T-cell (primary cell): ENCODE data around the gene TTLL8. TPM values are rescaled to one million over a fixed set of nuclear protein-coding genes. Genes with fewer than 3 reads are reported as not detected.

ENCODE experiments used
- ATAC-seq, 4 experiments: fragments of 200-7000 bp in 3 of 4; fragments of 150-1000 bp in 1 of 4; cut with Tn5 transposase; replicated peaks in 1 of 4; 1 replicate in 3 of 4; 2 replicates in 1 of 4; pipeline ENCODE4 v1.10.0; 2021; ENCODE audit warnings: moderate library complexity in 3 of 4, mild to moderate bottlenecking in 2 of 4, moderate number of reproducible peaks in 1 of 4
- CTCF ChIA-PET, 2 donors: fragments of 300-600 bp; sonication (Branson Sonifier 250); formaldehyde crosslinking; loops; one replicate each; lab custom pipeline; 2022; ENCODE audit warnings: antibody characterized with exemption in 2 of 2; lab: Charles Lee
- POLR2A ChIA-PET, 2 donors: fragments of 300-600 bp; sonication (Branson Sonifier 250); formaldehyde crosslinking; loops; one replicate each; lab custom pipeline; 2022; ENCODE audit warnings: antibody characterized with exemption in 2 of 2; lab: Charles Lee
- DNase-seq, 35 experiments: peaks; one replicate each; pipeline versions ENCODE4 v3.0.0 to v3.0.0-alpha.2; 2013 to 2023
- H3K27ac ChIP-seq: one replicate; pipeline ENCODE4 v1.5.1; 2013; ENCODE audit warnings: low read length
- H3K27me3 ChIP-seq, 2 experiments: replicated peaks in 1 of 2; 1 replicate in 1 of 2; 2 replicates in 1 of 2; pipeline versions ENCODE4 v1.6.1 to v1.7.0; 2013; ENCODE audit warnings: low read length in 1 of 2, mixed read lengths in 1 of 2; ENCODE audit not compliant: control insufficient read depth in 2 of 2, insufficient read depth in 2 of 2; ENCODE audit errors: extremely low read depth in 1 of 2
- H3K36me3 ChIP-seq, 2 donors: 1 replicate in 1 of 2; 2 replicates in 1 of 2; pipeline versions ENCODE4 v1.6.1 to v1.7.0; 2013; ENCODE audit warnings: low read length in 1 of 2; ENCODE audit not compliant: control insufficient read depth in 2 of 2, insufficient read depth in 1 of 2; ENCODE audit errors: extremely low read depth in 1 of 2
- H3K4me1 ChIP-seq, 2 experiments: 1 replicate in 1 of 2; 2 replicates in 1 of 2; pipeline versions ENCODE4 v1.6.1 to v1.7.0; 2013; ENCODE audit warnings: low read length in 2 of 2, mixed read lengths in 1 of 2; ENCODE audit not compliant: insufficient read depth in 2 of 2, control insufficient read depth in 1 of 2; ENCODE audit errors: extremely low read depth in 1 of 2
- H3K4me3 ChIP-seq, 2 donors: 1 replicate in 1 of 2; 2 replicates in 1 of 2; pipeline versions ENCODE4 v1.5.1 to v1.7.0; 2013; ENCODE audit warnings: mild to moderate bottlenecking in 2 of 2, low read length in 1 of 2, moderate library complexity in 1 of 2; ENCODE audit not compliant: control insufficient read depth in 1 of 2; ENCODE audit errors: extremely low read depth in 1 of 2
- H3K9me3 ChIP-seq: 2 replicates; pipeline ENCODE4 v1.7.0; 2013
- H3K27ac Mint-ChIP-seq, 2 donors: one replicate each; pipeline ENCODE4 v1.8.0; 2020 to 2021; ENCODE audit warnings: mild to moderate bottlenecking in 2 of 2, mixed read lengths in 2 of 2
- H3K27me3 Mint-ChIP-seq, 2 donors: one replicate each; pipeline ENCODE4 v1.8.0; 2021 to 2022; ENCODE audit warnings: mixed read lengths in 2 of 2
- H3K36me3 Mint-ChIP-seq: one replicate; pipeline ENCODE4 v1.8.0; 2021; ENCODE audit warnings: mixed read lengths
- H3K4me1 Mint-ChIP-seq, 3 donors: one replicate each; pipeline ENCODE4 v1.8.0; 2020 to 2022; ENCODE audit warnings: mixed read lengths in 3 of 3, mild to moderate bottlenecking in 1 of 3
- H3K4me3 Mint-ChIP-seq, 3 donors: one replicate each; pipeline ENCODE4 v1.8.0; 2020 to 2022; ENCODE audit warnings: mild to moderate bottlenecking in 3 of 3, mixed read lengths in 3 of 3, moderate library complexity in 3 of 3
- H3K9me3 Mint-ChIP-seq, 3 donors: one replicate each; pipeline ENCODE4 v1.8.0; 2020 to 2022; ENCODE audit warnings: mixed read lengths in 3 of 3
- WGBS: methylation state at CpG from one replicate; pipeline ENCODE4 v1.1.5; 2013; ENCODE audit warnings: missing lambda C conversion rate; ENCODE audit not compliant: insufficient coverage; 5-methylcytosine and 5-hydroxymethylcytosine counted together
- total RNA-seq, 35 experiments: library from RNA in 6 of 35; stranded (reverse) in 6 of 35; fragments of 120-200 nt in 1 of 35; gene quantifications; one replicate each; pipeline versions ENCODE4 v1.2.1 to v1.2.4 and lab custom pipeline; 2013 to 2026

TTLL8 gene
- total RNA-seq, 5 donors from 2014 or later (not counting 1 experiment from before 2014, with no cell fraction given) = not detected

DNA sequence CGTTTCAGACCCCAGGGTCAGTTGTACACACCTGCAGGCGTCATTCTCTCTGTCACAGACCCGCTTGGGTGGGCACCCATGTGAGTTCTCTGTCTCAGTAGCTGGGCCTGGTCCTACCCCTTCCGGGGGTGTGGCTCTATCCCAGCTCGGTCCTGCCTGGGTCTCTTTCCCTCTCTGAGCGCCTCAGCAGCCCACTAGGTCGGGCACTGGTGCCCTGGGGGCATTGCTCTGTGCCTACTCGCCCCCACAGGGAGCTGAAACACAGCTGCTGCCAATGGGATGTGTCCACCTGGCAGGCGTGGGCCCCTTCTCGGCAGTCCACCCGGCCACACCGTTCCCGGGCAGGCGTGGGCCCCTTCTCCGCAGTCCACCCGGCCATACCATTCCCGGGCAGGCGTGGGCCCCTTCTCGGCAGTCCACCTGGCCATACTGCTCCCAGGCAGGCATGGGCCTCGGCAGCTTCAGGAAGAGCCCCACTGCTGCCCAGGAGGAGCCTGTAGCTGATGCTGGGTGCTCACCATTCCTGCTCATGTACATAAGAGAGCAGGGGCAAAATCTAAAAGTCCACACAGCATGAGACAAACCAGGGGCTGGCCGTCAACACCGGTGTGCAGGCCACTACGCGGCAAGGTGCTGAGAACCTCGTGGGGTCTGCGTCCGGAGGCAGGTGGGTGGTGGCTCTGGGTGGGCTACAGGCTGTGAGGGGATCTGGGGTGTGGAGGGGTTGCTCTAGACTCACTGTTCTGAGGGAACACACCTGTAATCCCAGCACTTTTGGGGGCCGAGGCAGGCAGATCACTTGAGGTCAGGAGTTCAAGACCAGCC lies 14.8 kb upstream of the TTLL8 start:
- Histone ChIP-seq H3K27me3 (peaks cover 0 to 16% of the 10 kb centered on the region in 2 experiments), H3K4me1 (no peaks in the 10 kb centered on the region), H3K9me3 (no peaks in the 10 kb centered on the region), H3K4me3 (no peak overlapping the region), H3K36me3 (no peaks in the 10 kb centered on the region), H3K27ac (no peak overlapping the region)
- H3K36me3 Mint-ChIP-seq = no peaks in the 10 kb centered on the region
- H3K27me3 Mint-ChIP-seq = peaks cover 0 to 3% of the 10 kb centered on the region in 2 donors
- no peak for DNase-seq
- 83% methylated on average over 27 of the region's 28 CpGs for WGBS
- no peaks in the 10 kb centered on the region for H3K9me3 Mint-ChIP-seq
- H3K27ac Mint-ChIP-seq = no peak overlapping the region
- ChIA-PET CTCF (no interaction called here), POLR2A (no interaction called here)
- ATAC-seq = no peak
- no peak overlapping the region for H3K4me3 Mint-ChIP-seq
- H3K4me1 Mint-ChIP-seq = no peaks in the 10 kb centered on the region

DNA sequence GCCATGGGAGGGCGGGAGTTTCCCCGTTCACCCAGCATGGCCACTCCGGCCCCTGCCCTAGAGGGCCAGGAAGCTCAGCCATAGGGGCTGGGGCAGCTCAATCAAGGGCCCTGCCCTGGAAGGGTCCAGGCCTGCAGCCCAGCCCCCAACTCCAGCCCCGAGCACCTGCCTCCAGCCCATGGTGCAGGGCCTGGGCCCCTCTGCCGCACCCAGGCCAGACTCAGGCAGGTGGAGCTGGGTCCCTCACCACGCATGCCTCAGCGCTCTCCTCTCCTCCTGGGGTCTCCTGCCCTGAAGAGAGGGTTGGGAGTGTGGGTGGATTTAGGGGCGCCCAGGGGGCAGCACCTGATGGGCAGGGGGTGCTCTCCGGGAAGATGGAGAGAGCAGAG lies 14.1 kb upstream of the TTLL8 start:
- no peak overlapping the region for H3K4me3 ChIP-seq
- H3K27ac ChIP-seq = no peak overlapping the region
- POLR2A ChIA-PET = no interaction called here
- H3K27ac Mint-ChIP-seq = no peak overlapping the region
- H3K9me3 Mint-ChIP-seq = no peaks in the 10 kb centered on the region
- ATAC-seq = no peak
- H3K4me1 ChIP-seq = no peaks in the 10 kb centered on the region
- peaks cover 0 to 3% of the 10 kb centered on the region in 2 donors for H3K27me3 Mint-ChIP-seq
- no peak for DNase-seq
- H3K4me1 Mint-ChIP-seq = no peaks in the 10 kb centered on the region
- H3K36me3 Mint-ChIP-seq = no peaks in the 10 kb centered on the region
- H3K9me3 ChIP-seq = no peaks in the 10 kb centered on the region
- no peak overlapping the region for H3K4me3 Mint-ChIP-seq
- H3K36me3 ChIP-seq = no peaks in the 10 kb centered on the region
- CTCF ChIA-PET = no interaction called here
- H3K27me3 ChIP-seq = peaks cover 0 to 16% of the 10 kb centered on the region in 2 experiments
- 79% methylated on average over 9 of the region's 9 CpGs for WGBS

DNA sequence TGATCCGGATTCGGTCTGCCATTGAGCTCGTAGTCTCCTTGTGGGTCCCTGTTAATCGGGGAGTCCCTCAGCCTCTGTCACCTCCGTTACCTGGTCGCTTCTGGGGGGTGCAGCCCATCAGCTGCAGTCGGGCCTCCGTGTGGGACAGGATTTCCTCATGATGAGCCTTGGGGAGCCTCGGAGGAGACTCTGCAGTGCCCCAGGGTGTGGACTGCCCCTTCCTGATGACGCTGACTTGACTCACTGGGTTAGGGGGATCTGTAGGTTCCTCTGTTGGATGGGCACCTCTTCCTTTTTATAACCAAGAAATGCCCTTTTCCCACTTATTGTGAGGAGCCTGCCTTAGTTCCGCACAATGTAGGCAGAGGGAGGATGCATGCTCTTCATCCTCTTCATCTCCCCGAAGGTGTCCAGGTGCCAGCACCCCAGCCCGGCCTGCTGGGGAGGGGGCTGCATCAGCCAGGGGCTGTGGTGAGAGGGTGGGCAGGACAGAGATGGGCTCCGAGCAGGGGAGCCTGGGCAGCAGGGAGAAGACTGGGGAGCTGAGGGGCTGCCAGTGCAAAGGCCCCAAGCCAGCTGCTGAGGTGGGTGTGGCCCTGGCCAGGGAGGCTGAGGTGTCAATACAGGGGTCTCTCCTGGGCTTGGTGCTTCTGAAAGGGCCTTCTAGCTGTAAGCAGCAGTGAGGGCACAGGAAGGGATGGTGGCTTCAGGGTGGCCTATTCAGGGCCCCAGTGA lies 13.5 kb upstream of the TTLL8 start:
- ChIA-PET CTCF (no interaction called here), POLR2A (no interaction called here)

DNA sequence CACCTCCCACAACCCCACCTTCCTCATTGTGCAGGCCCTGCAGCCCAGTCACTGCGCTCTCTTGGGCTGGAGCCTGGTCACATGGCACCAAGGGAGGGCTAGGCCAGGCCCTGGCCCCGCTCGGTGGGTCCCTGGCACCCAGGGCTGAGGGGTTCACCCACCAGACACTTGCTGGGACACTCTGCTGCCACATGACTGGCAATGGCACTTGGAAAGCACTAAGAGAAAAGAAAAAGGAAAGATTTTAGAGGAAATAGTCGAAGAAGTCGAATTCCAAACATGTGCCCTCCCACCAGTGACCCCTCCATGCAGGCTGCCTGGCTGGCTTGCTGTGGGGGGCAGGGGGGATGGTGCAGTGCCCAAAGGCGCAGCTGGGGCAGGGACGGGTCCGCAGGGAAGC lies 12.3 kb upstream of the TTLL8 start:
- Histone ChIP-seq H3K4me3 (no peak overlapping the region), H3K27me3 (peaks cover 0 to 16% of the 10 kb centered on the region in 2 experiments), H3K9me3 (no peaks in the 10 kb centered on the region), H3K36me3 (no peaks in the 10 kb centered on the region), H3K4me1 (no peaks in the 10 kb centered on the region), H3K27ac (no peak overlapping the region)
- Mint-ChIP-seq H3K27me3 (peaks cover 0 to 3% of the 10 kb centered on the region in 2 donors), H3K9me3 (no peaks in the 10 kb centered on the region), H3K27ac (no peak overlapping the region), H3K4me1 (no peaks in the 10 kb centered on the region), H3K36me3 (no peaks in the 10 kb centered on the region), H3K4me3 (no peak overlapping the region)
- ChIA-PET POLR2A (no interaction called here), CTCF (no interaction called here)
- WGBS = 83% methylated on average over 3 of the region's 8 CpGs
- DNase-seq (no peak), ATAC-seq (no peak)

More for the DNA sequence above, 13.5 kb upstream of the TTLL8 start:
- H3K36me3 Mint-ChIP-seq = no peaks in the 10 kb centered on the region
- Histone ChIP-seq H3K27ac (no peak overlapping the region), H3K36me3 (no peaks in the 10 kb centered on the region), H3K9me3 (no peaks in the 10 kb centered on the region), H3K4me3 (no peak overlapping the region), H3K4me1 (no peaks in the 10 kb centered on the region), H3K27me3 (peaks cover 0 to 16% of the 10 kb centered on the region in 2 experiments)
- H3K27me3 Mint-ChIP-seq = peaks cover 0 to 3% of the 10 kb centered on the region in 2 donors
- 78% methylated on average over 11 of the region's 14 CpGs for WGBS
- H3K9me3 Mint-ChIP-seq = no peaks in the 10 kb centered on the region
- H3K4me3 Mint-ChIP-seq = no peak overlapping the region
- DNase-seq (no peak), ATAC-seq (no peak)
- no peak overlapping the region for H3K27ac Mint-ChIP-seq
- H3K4me1 Mint-ChIP-seq = no peaks in the 10 kb centered on the region

DNA sequence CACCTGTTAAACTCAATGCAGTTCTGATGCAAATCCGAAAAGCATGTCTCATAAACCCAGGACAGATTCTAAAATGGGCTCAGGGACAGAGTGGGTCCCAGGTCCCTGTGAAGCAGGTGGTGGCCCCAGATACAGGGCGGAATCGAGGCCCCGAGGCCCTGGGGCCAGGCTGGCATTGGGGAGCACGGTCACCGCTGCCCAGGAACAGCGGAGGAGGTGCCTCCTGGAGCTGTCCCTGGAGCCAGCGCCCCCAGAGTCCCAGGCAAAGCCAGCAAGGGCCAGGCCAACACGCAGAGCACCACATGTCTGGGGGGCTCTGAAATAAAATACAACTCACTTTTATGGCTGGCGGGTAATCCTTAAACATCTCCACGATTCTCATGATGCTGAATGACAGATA lies 10.0 kb upstream of the TTLL8 start:
- Histone ChIP-seq H3K27ac (no peak overlapping the region), H3K27me3 (peaks cover 0 to 20% of the 10 kb centered on the region in 2 experiments), H3K4me3 (no peak overlapping the region), H3K4me1 (no peaks in the 10 kb centered on the region), H3K9me3 (no peaks in the 10 kb centered on the region), H3K36me3 (no peaks in the 10 kb centered on the region)
- H3K27me3 Mint-ChIP-seq = peaks cover 0 to 3% of the 10 kb centered on the region in 2 donors
- no peak overlapping the region for H3K27ac Mint-ChIP-seq
- ATAC-seq (no peak), DNase-seq (no peak)
- no peaks in the 10 kb centered on the region for H3K4me1 Mint-ChIP-seq
- no peaks in the 10 kb centered on the region for H3K9me3 Mint-ChIP-seq
- 89% methylated on average over 11 of the region's 11 CpGs for WGBS
- H3K4me3 Mint-ChIP-seq = no peak overlapping the region
- ChIA-PET POLR2A (no interaction called here), CTCF (no interaction called here)
- H3K36me3 Mint-ChIP-seq = no peaks in the 10 kb centered on the region

DNA sequence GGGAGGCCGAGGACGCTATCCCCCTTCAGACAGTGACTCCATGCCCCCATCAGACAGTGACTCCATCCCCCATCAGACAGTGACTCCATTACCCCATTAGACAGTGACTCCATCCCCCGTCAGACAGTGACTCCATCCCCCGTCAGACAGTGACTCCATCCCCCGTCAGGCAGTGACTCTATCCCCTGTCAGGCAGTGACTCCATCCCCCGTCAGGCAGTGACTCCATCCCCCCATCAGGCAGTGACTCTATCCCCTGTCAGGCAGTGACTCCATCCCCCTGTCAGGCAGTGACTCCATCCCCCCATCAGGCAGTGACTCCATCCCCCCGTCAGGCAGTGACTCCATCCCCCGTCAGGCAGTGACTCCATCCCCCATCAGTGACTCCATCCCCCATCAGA lies 9.1 kb upstream of the TTLL8 start:
- H3K27ac Mint-ChIP-seq = no peak overlapping the region
- Histone ChIP-seq H3K27ac (no peak overlapping the region), H3K27me3 (peaks cover 0 to 20% of the 10 kb centered on the region in 2 experiments), H3K9me3 (no peaks in the 10 kb centered on the region), H3K36me3 (no peaks in the 10 kb centered on the region), H3K4me3 (no peak overlapping the region), H3K4me1 (no peaks in the 10 kb centered on the region)
- ChIA-PET CTCF (no interaction called here), POLR2A (no interaction called here)
- no peaks in the 10 kb centered on the region for H3K4me1 Mint-ChIP-seq
- 71% methylated on average over 2 of the region's 8 CpGs for WGBS
- H3K9me3 Mint-ChIP-seq = no peaks in the 10 kb centered on the region
- peaks cover 0 to 3% of the 10 kb centered on the region in 2 donors for H3K27me3 Mint-ChIP-seq
- DNase-seq = no peak
- no peaks in the 10 kb centered on the region for H3K36me3 Mint-ChIP-seq
- ATAC-seq = no peak
- H3K4me3 Mint-ChIP-seq = no peak overlapping the region
